ENCODE data around the gene DUSP28. TPM values are rescaled to one million over a fixed set of nuclear protein-coding genes. Genes with fewer than 3 reads are reported as not detected.

The DUSP28 gene
- total and polyA plus RNA-seq, 2 of the 13 experiments (the other 11 are each of a cell fraction or from before 2014, with no cell fraction given) = 5.2 to 8.6 TPM

GRCh38 chr2:240560480-240561324 is 545 bp downstream of the DUSP28 start (continued):
- TF ChIP-seq ZNF839 (CRISPR knock-in tag; IDR thresholded peaks at IDR 0.05; ENCODE audit: borderline replicate concordance) (no peak; the same call in 1 of the 2 replicates), ZNF232 (CRISPR knock-in tag; IDR thresholded peaks at IDR 0.05; ENCODE audit: borderline replicate concordance) (peak; percentile 71), TBX3 (IDR thresholded peaks at IDR 0.05; ENCODE audit: borderline replicate concordance) (no peak), POLR2A (IDR thresholded peaks at IDR 0.05; ENCODE audit: insufficient read depth in 1 of 2, low read depth in 2 of 2, low read length in 2 of 2) (peak in 1 of 2 experiments; percentile 98; a peak in 2 of 4 replicates), DDIT3 (CRISPR knock-in tag; IDR thresholded peaks at IDR 0.05) (no peak), CREB1 (IDR thresholded peaks at IDR 0.05) (peak; percentile 64; the same call in 1 of the 2 replicates), CREB1 (CRISPR knock-in tag; IDR thresholded peaks at IDR 0.05) (no peak), PLSCR1 (CRISPR knock-in tag; IDR thresholded peaks at IDR 0.05; ENCODE audit: borderline replicate concordance) (peak; percentile 69; the same call in 1 of the 2 replicates), ZNF572 (CRISPR knock-in tag; IDR thresholded peaks at IDR 0.05) (no peak), ADNP (CRISPR knock-in tag; IDR thresholded peaks at IDR 0.05) (no peak), CEBPZ (IDR thresholded peaks at IDR 0.05; ENCODE audit: low read length) (no peak), ZNF558 (CRISPR knock-in tag; IDR thresholded peaks at IDR 0.05; ENCODE audit: borderline replicate concordance) (peak; percentile 73; the same call in 1 of the 2 replicates), ATF3 (CRISPR knock-in tag; IDR thresholded peaks at IDR 0.05) (peak; percentile 54; the same call in 1 of the 2 replicates), ZNF274 (CRISPR knock-in tag; IDR thresholded peaks at IDR 0.05) (peak; percentile 94), ZNF576 (CRISPR knock-in tag; IDR thresholded peaks at IDR 0.05) (no peak), ZNF235 (CRISPR knock-in tag; IDR thresholded peaks at IDR 0.05; ENCODE audit: borderline replicate concordance) (peak; percentile 82; the same call in 1 of the 2 replicates), CCAR2 (optimal IDR thresholded peaks at IDR 0.05; ENCODE audit: low read depth, low read length) (no peak), ZNF710 (CRISPR knock-in tag; IDR thresholded peaks at IDR 0.05; ENCODE audit: borderline replicate concordance) (no peak), RAD21 (CRISPR knock-in tag; IDR thresholded peaks at IDR 0.05) (peak; percentile 81), ZNF296 (CRISPR knock-in tag; conservative IDR thresholded peaks at IDR 0.05) (no peak), ZNF589 (CRISPR knock-in tag; conservative IDR thresholded peaks at IDR 0.05) (0 out of 2 replicates have a peak, but pooled peaks have one; percentile 21)
